Esophagus muscularis mucosa (tissue), 4 donors: ENCODE results near the gene B4GALT1. TPM values are rescaled to one million over a fixed set of nuclear protein-coding genes. Genes with fewer than 3 reads are reported as not detected.

Experiments used
- DNase-seq: peaks from one replicate; pipeline ENCODE4 v3.0.0-alpha.2; 2017; ENCODE audit errors: extremely low spot score
- H3K27ac ChIP-seq, 4 donors: fragments of 200-600 bp; sonication (generic); replicated peaks in 1 of 4; 1 replicate in 3 of 4; 2 replicates in 1 of 4; pipeline ENCODE4 v1.5.1; 2016 to 2019; ENCODE audit warnings: mild to moderate bottlenecking in 1 of 4
- H3K27me3 ChIP-seq, 4 donors: fragments of 200-600 bp; sonication (generic); one replicate each; pipeline versions ENCODE4 v1.5.1 to v1.6.0; 2016 to 2019
- H3K36me3 ChIP-seq, 4 donors: fragments of 200-600 bp; sonication (generic); one replicate each; pipeline ENCODE4 v1.5.1; 2016 to 2019
- H3K4me1 ChIP-seq, 4 donors: fragments of 200-600 bp; sonication (generic); one replicate each; pipeline ENCODE4 v1.5.1; 2016 to 2019
- H3K4me3 ChIP-seq, 4 donors: fragments of 200-600 bp; sonication (generic); 1 replicate in 2 of 4; 2 replicates in 2 of 4; pipeline ENCODE4 v1.5.1; 2016 to 2019; ENCODE audit warnings: mild to moderate bottlenecking in 4 of 4, moderate library complexity in 1 of 4
- H3K9me3 ChIP-seq, 4 donors: fragments of 200-600 bp; sonication (generic); 1 replicate in 3 of 4; 2 replicates in 1 of 4; pipeline ENCODE4 v1.5.1; 2016 to 2019
- CTCF ChIP-seq, 3 experiments: fragments of 200-600 bp in 2 of 3; fragments of 450-650 bp in 1 of 3; sonication (generic) in 2 of 3; IDR thresholded peaks; one replicate each; pipeline ENCODE4 v1.5.1; 2017 to 2019; ENCODE audit warnings: antibody characterized with exemption in 3 of 3, mild to moderate bottlenecking in 2 of 3, moderate library complexity in 1 of 3
- EP300 ChIP-seq: sonication (generic); formaldehyde crosslinking; IDR thresholded peaks from one replicate; pipeline ENCODE4 v1.6.1; 2017; ENCODE audit warnings: antibody characterized with exemption
- POLR2A ChIP-seq: fragments of 450-650 bp; IDR thresholded peaks from one replicate; pipeline ENCODE4 v1.6.1; 2017; ENCODE audit warnings: antibody characterized with exemption, moderate library complexity, mild to moderate bottlenecking, low read depth
- POLR2AphosphoS5 ChIP-seq, 2 donors: sonication (generic); formaldehyde crosslinking; IDR thresholded peaks; one replicate each; pipeline ENCODE4 v1.6.1; 2017; ENCODE audit warnings: antibody characterized with exemption in 2 of 2
- WGBS: methylation state at CpG from one replicate; pipeline ENCODE4 v1.1.5; 2018; 5-methylcytosine and 5-hydroxymethylcytosine counted together
- intact Hi-C: fragments of 100-400 bp; cut with DNase I; formaldehyde crosslinking; loops from one replicate; pipeline ENCODE4 v1.15.1; 2023
- total RNA-seq, 4 donors: library from RNA; depleted of rRNA; stranded (reverse); fragments of >200 nt; gene quantifications; one replicate each; pipeline versions ENCODE4 v1.1.0 to v1.2.1, GENCODE V29; 2016

The B4GALT1 gene
- total RNA-seq, 4 donors from 2014 or later: 24.5 to 39.6 (median 37.8) TPM

GRCh38 chr9:33125461-33125860 is 41.7 kb downstream of the B4GALT1 start:
- Histone ChIP-seq H3K4me1 (peaks cover 27 to 51% (median 41%) of the 10 kb centered on the region in 4 donors), H3K27ac (no peak overlapping the region), H3K4me3 (no peak overlapping the region), H3K9me3 (no peaks in the 10 kb centered on the region), H3K36me3 (peaks cover 8 to 92% (median 57%) of the 10 kb centered on the region in 4 donors), H3K27me3 (no peaks in the 10 kb centered on the region)
- TF ChIP-seq POLR2A (no peak), EP300 (no peak), CTCF (IDR thresholded peaks at IDR 0.05) (no peak)
- 63% methylated on average over 2 of the region's 3 CpGs for WGBS
- intact Hi-C loops: no loop called here
- no peak for DNase-seq

- no peak overlapping the region for H3K27ac ChIP-seq
- intact Hi-C loops: no loop called here
These were observed 42.3 kb downstream of the B4GALT1 start for GRCh38 chr9:33124751-33125381.

GRCh38 chr9:33124046-33124445 is 43.1 kb downstream of the B4GALT1 start:
- Histone ChIP-seq H3K4me1 (peaks cover 17 to 38% (median 28%) of the 10 kb centered on the region in 4 donors), H3K27ac (no peak overlapping the region), H3K9me3 (no peaks in the 10 kb centered on the region), H3K27me3 (no peaks in the 10 kb centered on the region), H3K36me3 (peaks cover 5 to 92% (median 57%) of the 10 kb centered on the region in 4 donors), H3K4me3 (no peak overlapping the region)
- TF ChIP-seq POLR2AphosphoS5 (IDR thresholded peaks at IDR 0.05): no peak
- no peak for TF ChIP-seq EP300
- no peak for TF ChIP-seq POLR2A
- intact Hi-C loops: no loop called here
- WGBS: 98% methylated on average over 5 of the region's 5 CpGs
- no peak for DNase-seq

More at GRCh38 chr9:33124751-33125381, 42.3 kb downstream of the B4GALT1 start:
- WGBS: 74% methylated on average over 9 of the region's 9 CpGs
- no peaks in the 10 kb centered on the region for H3K9me3 ChIP-seq
- H3K36me3 ChIP-seq: peaks cover 8 to 92% (median 58%) of the 10 kb centered on the region in 4 donors
- H3K4me3 ChIP-seq: no peak overlapping the region
- no peak for TF ChIP-seq CTCF (IDR thresholded peaks at IDR 0.05)
- no peak for TF ChIP-seq POLR2AphosphoS5 (IDR thresholded peaks at IDR 0.05)
- no peaks in the 10 kb centered on the region for H3K27me3 ChIP-seq
- H3K4me1 ChIP-seq: peaks cover 22 to 46% (median 35%) of the 10 kb centered on the region in 4 donors
- no peak for DNase-seq

- Histone ChIP-seq H3K9me3 (no peaks in the 10 kb centered on the region), H3K4me1 (peaks cover 17 to 34% (median 25%) of the 10 kb centered on the region in 4 donors), H3K4me3 (no peak overlapping the region), H3K27me3 (no peaks in the 10 kb centered on the region), H3K36me3 (peaks cover 2 to 92% (median 54%) of the 10 kb centered on the region in 4 donors), H3K27ac (no peak overlapping the region)
- DNase-seq: no peak
- TF ChIP-seq CTCF (IDR thresholded peaks at IDR 0.05) (no peak), POLR2AphosphoS5 (IDR thresholded peaks at IDR 0.05) (no peak), EP300 (no peak), POLR2A (no peak)
- 97% methylated on average over 8 of the region's 8 CpGs for WGBS
- intact Hi-C loops: no loop called here
These were observed 43.6 kb downstream of the B4GALT1 start for GRCh38 chr9:33123407-33124031.

- WGBS: 71% methylated on average over 1 of the region's 1 CpG
- H3K36me3 ChIP-seq: peaks cover 0 to 87% (median 42%) of the 10 kb centered on the region in 4 donors
- H3K4me1 ChIP-seq: peaks cover 7 to 36% (median 21%) of the 10 kb centered on the region in 4 donors
- no peak for TF ChIP-seq EP300
- no peak for TF ChIP-seq POLR2A
- no peak for TF ChIP-seq CTCF (IDR thresholded peaks at IDR 0.05)
- no peak for TF ChIP-seq POLR2AphosphoS5 (IDR thresholded peaks at IDR 0.05)
- no peaks in the 10 kb centered on the region for H3K9me3 ChIP-seq
- H3K27ac ChIP-seq: no peak overlapping the region
- no peak overlapping the region for H3K4me3 ChIP-seq
- DNase-seq: no peak
- intact Hi-C loops: no loop called here
- H3K27me3 ChIP-seq: no peaks in the 10 kb centered on the region
These were observed 46.5 kb downstream of the B4GALT1 start for GRCh38 chr9:33120620-33121019.
